WTC11 (cell line): Measurements from ENCODE around the gene GET4. TPM values are rescaled to one million over a fixed set of nuclear protein-coding genes. Genes with fewer than 3 reads are reported as not detected.

ENCODE experiments used
- ATAC-seq: fragments of 200-7000 bp; cut with Tn5 transposase; 2 replicates; pipeline ENCODE4 v1.10.0; 2021; ENCODE audit warnings: mild to moderate bottlenecking, moderate library complexity
- CTCF ChIA-PET: fragments of 300-600 bp; sonication (Branson Sonifier 250); formaldehyde crosslinking; loops from one replicate; lab custom pipeline; 2021; ENCODE audit warnings: antibody characterized with exemption; lab: Charles Lee
- POLR2A ChIA-PET: fragments of 350-600 bp; sonication (Branson Sonifier 250); formaldehyde crosslinking; loops from one replicate; lab custom pipeline; 2021; ENCODE audit warnings: antibody characterized with exemption; lab: Charles Lee
- DNase-seq: peaks from one replicate; pipeline ENCODE4 v3.0.0; 2021; ENCODE audit warnings: low spot score
- H3K27ac Mint-ChIP-seq: 2 replicates; pipeline ENCODE4 v1.8.0; 2021; ENCODE audit warnings: mixed read lengths
- H3K27me3 Mint-ChIP-seq: 2 replicates; pipeline ENCODE4 v1.8.0; 2021; ENCODE audit warnings: low read depth, mild to moderate bottlenecking, moderate library complexity, mixed read lengths
- H3K36me3 Mint-ChIP-seq: 2 replicates; pipeline ENCODE4 v1.8.0; 2021; ENCODE audit warnings: mixed read lengths
- H3K4me1 Mint-ChIP-seq: 2 replicates; pipeline ENCODE4 v1.8.0; 2022; ENCODE audit warnings: mixed read lengths
- H3K4me3 Mint-ChIP-seq: 2 replicates; pipeline ENCODE4 v1.8.0; 2021; ENCODE audit warnings: mild to moderate bottlenecking, moderate library complexity, mixed read lengths
- H3K9me3 Mint-ChIP-seq: 2 replicates; pipeline ENCODE4 v1.8.0; 2021; ENCODE audit warnings: mixed read lengths
- AR ChIP-seq: fragments of 250-450 bp; sonication (Bioruptor Pico); IDR thresholded peaks from 2 replicates; pipeline ENCODE4 v1.9.0; 2021; ENCODE audit warnings: mild to moderate bottlenecking
- CDX4 ChIP-seq: fragments of 250-450 bp; sonication (Bioruptor Pico); IDR thresholded peaks from 2 replicates; pipeline ENCODE4 v1.9.0; 2021; ENCODE audit warnings: moderate library complexity, mild to moderate bottlenecking, inconsistent platforms, borderline replicate concordance
- FOXP1 ChIP-seq: sonication (generic); formaldehyde crosslinking; IDR thresholded peaks from 2 replicates; pipeline ENCODE4 v1.8.0; 2022; ENCODE audit warnings: missing genetic modification reagents, mild to moderate bottlenecking, moderate library complexity, borderline replicate concordance
- IRF2 ChIP-seq: sonication (generic); formaldehyde crosslinking; IDR thresholded peaks from 2 replicates; pipeline ENCODE4 v1.8.0; 2022; ENCODE audit warnings: low read depth, missing genetic modification reagents, borderline replicate concordance
- JAZF1 ChIP-seq: fragments of 250-450 bp; sonication (Bioruptor Pico); IDR thresholded peaks from 2 replicates; pipeline ENCODE4 v1.9.0; 2021; ENCODE audit warnings: moderate library complexity, mild to moderate bottlenecking, inconsistent platforms
- NR2C2 ChIP-seq: sonication (generic); formaldehyde crosslinking; IDR thresholded peaks from 2 replicates; pipeline ENCODE4 v1.8.0; 2022; ENCODE audit warnings: mild to moderate bottlenecking, missing genetic modification reagents
- TP53 ChIP-seq: sonication (generic); formaldehyde crosslinking; IDR thresholded peaks from 2 replicates; pipeline ENCODE4 v1.8.1; 2023; ENCODE audit warnings: mild to moderate bottlenecking, missing genetic modification reagents
- USF2 ChIP-seq: sonication (generic); formaldehyde crosslinking; IDR thresholded peaks from 2 replicates; pipeline ENCODE4 v1.8.1; 2023; ENCODE audit warnings: mild to moderate bottlenecking, missing genetic modification reagents, moderate library complexity
- ZBTB43 ChIP-seq: sonication (generic); formaldehyde crosslinking; IDR thresholded peaks from 2 replicates; pipeline ENCODE4 v1.8.1; 2023; ENCODE audit warnings: mild to moderate bottlenecking, missing genetic modification reagents
- ZNF281 ChIP-seq: sonication (generic); formaldehyde crosslinking; IDR thresholded peaks from 2 replicates; pipeline ENCODE4 v1.8.0; 2023; ENCODE audit warnings: mild to moderate bottlenecking, missing genetic modification reagents
- ZNF396 ChIP-seq: fragments of 250-450 bp; sonication (Bioruptor Pico); IDR thresholded peaks from 2 replicates; pipeline ENCODE4 v1.8.0; 2021; ENCODE audit warnings: mild to moderate bottlenecking, moderate library complexity, borderline replicate concordance
- ZNF671 ChIP-seq: fragments of 250-450 bp; sonication (Bioruptor Pico); IDR thresholded peaks from 2 replicates; pipeline ENCODE4 v1.8.0; 2021; ENCODE audit warnings: mild to moderate bottlenecking
- total RNA-seq: library from RNA; stranded (reverse); gene quantifications from 3 replicates; pipeline ENCODE4 v1.2.3, GENCODE V29; 2021
- TF ChIP-seq, protein P1 (sequence below): sonication (generic); formaldehyde crosslinking; IDR thresholded peaks from 2 replicates; pipeline ENCODE4 v1.8.1; 2022; ENCODE audit warnings: low read depth, missing genetic modification reagents, borderline replicate concordance

Gene GET4
- total RNA-seq, 1 experiment from 2014 or later = 73.0 TPM

- no peak for TF ChIP-seq AR (CRISPR knock-in tag)
- TF ChIP-seq ZNF281 (CRISPR knock-in tag) = no peak
- TF ChIP-seq NR2C2 (CRISPR knock-in tag) = no peak
- TF ChIP-seq CDX4 (CRISPR knock-in tag) = no peak
- TF ChIP-seq TP53 (CRISPR knock-in tag) = no peak
- TF ChIP-seq IRF2 = no peak
- TF ChIP-seq, all 79 proteins: peak for 0
Observed at GRCh38 chr7:853366-854117, 22.8 kb upstream of the GET4 start (continued).

GRCh38 chr7:854118-854775, 22.1 kb upstream of the GET4 start:
- no peak overlapping the region for H3K27ac Mint-ChIP-seq
- ATAC-seq = no peak
- ChIA-PET POLR2A (no interaction called here), CTCF (interaction anchor here (1.9 kb wide), 1 partner anchor 18 kb away, joined by 5 read pairs; no protein-coding TSS in a partner anchor)
- peaks cover 74% of the 10 kb centered on the region for H3K36me3 Mint-ChIP-seq
- no peak for DNase-seq
- no peaks in the 10 kb centered on the region for H3K9me3 Mint-ChIP-seq
- TF ChIP-seq, protein P1, sequence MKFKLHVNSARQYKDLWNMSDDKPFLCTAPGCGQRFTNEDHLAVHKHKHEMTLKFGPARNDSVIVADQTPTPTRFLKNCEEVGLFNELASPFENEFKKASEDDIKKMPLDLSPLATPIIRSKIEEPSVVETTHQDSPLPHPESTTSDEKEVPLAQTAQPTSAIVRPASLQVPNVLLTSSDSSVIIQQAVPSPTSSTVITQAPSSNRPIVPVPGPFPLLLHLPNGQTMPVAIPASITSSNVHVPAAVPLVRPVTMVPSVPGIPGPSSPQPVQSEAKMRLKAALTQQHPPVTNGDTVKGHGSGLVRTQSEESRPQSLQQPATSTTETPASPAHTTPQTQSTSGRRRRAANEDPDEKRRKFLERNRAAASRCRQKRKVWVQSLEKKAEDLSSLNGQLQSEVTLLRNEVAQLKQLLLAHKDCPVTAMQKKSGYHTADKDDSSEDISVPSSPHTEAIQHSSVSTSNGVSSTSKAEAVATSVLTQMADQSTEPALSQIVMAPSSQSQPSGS = no peak
- no peak for TF ChIP-seq ZNF671 (CRISPR knock-in tag)
- TF ChIP-seq USF2 = no peak
- TF ChIP-seq FOXP1 (CRISPR knock-in tag) = no peak
- TF ChIP-seq JAZF1 (CRISPR knock-in tag) = no peak
- TF ChIP-seq ZNF281 (CRISPR knock-in tag) = no peak
- TF ChIP-seq ZBTB43 = no peak
- no peak for TF ChIP-seq ZNF396 (CRISPR knock-in tag)
- H3K27me3 Mint-ChIP-seq = no peaks in the 10 kb centered on the region
- H3K4me3 Mint-ChIP-seq = no peak overlapping the region
- H3K4me1 Mint-ChIP-seq = no peaks in the 10 kb centered on the region
